ENCODE results near the gene SYAP1.
"Not testable (repeated sequence)": the region's sequence is repeated elsewhere in the genome, so short reads cannot be mapped to it uniquely, and the experiment has no call there.

Gene SYAP1

GRCh38 chrX:16719334-16720084, at the start of gene SYAP1:
TSS of gene SYAP1 (plus strand) at chrX:16719612. CDS start at chrX:16719725, 113 bp downstream.
- in situ Hi-C loops (cut with MboI; ENCODE audit: low sequenced_read_pairs) = no loop called here

- in situ Hi-C loops (cut with MboI; ENCODE audit: low sequenced_read_pairs) = no loop called here
These were observed 48.4 kb upstream of the SYAP1 start for GRCh38 chrX:16671005-16671404.

- in situ Hi-C loops (cut with MboI; ENCODE audit: low sequenced_read_pairs) = no loop called here
These were observed 40.7 kb upstream of the SYAP1 start for GRCh38 chrX:16678689-16679088.

- in situ Hi-C loops (cut with MboI; ENCODE audit: low sequenced_read_pairs) = no loop called here
These were observed 36.3 kb upstream of the SYAP1 start for GRCh38 chrX:16683007-16683664.

- in situ Hi-C loops (cut with MboI; ENCODE audit: low sequenced_read_pairs) = no loop called here
These were observed 31.9 kb upstream of the SYAP1 start for GRCh38 chrX:16687514-16687913.

GRCh38 chrX:16695079-16695676, 24.2 kb upstream of the SYAP1 start:
- in situ Hi-C loops (cut with MboI; ENCODE audit: low sequenced_read_pairs) = no loop called here

- in situ Hi-C loops (cut with MboI; ENCODE audit: low sequenced_read_pairs) = no loop called here
These were observed 22.5 kb upstream of the SYAP1 start for GRCh38 chrX:16696956-16697355.

GRCh38 chrX:16699389-16699788, 20.0 kb upstream of the SYAP1 start:
- in situ Hi-C loops (cut with MboI; ENCODE audit: low sequenced_read_pairs) = no loop called here

GRCh38 chrX:16700734-16701133, 18.7 kb upstream of the SYAP1 start:
- in situ Hi-C loops (cut with MboI; ENCODE audit: low sequenced_read_pairs) = no loop called here

- in situ Hi-C loops (cut with MboI; ENCODE audit: low sequenced_read_pairs) = no loop called here
These were observed 16.5 kb upstream of the SYAP1 start for GRCh38 chrX:16702700-16703599.

GRCh38 chrX:16705370-16705769, 14.0 kb upstream of the SYAP1 start:
- in situ Hi-C loops (cut with MboI; ENCODE audit: low sequenced_read_pairs) = no loop called here

GRCh38 chrX:16708016-16708415, 11.4 kb upstream of the SYAP1 start:
- in situ Hi-C loops (cut with MboI; ENCODE audit: low sequenced_read_pairs) = no loop called here

GRCh38 chrX:16711219-16711811, 8.1 kb upstream of the SYAP1 start:
- in situ Hi-C loops (cut with MboI; ENCODE audit: low sequenced_read_pairs) = no loop called here

GRCh38 chrX:16711893-16712547, 7.4 kb upstream of the SYAP1 start:
- in situ Hi-C loops (cut with MboI; ENCODE audit: low sequenced_read_pairs) = no loop called here

- in situ Hi-C loops (cut with MboI; ENCODE audit: low sequenced_read_pairs) = no loop called here
These were observed 6.8 kb upstream of the SYAP1 start, which contains the start of gene CTPS2 for GRCh38 chrX:16712548-16713155. TSS of gene CTPS2 (minus strand) at chrX:16712669. CDS start at chrX:16702902, 9,767 bp downstream.

- in situ Hi-C loops (cut with MboI; ENCODE audit: low sequenced_read_pairs) = no loop called here
These were observed 4.9 kb upstream of the SYAP1 start for GRCh38 chrX:16714504-16714903.

GRCh38 chrX:16715638-16716037, 3.8 kb upstream of the SYAP1 start:
- in situ Hi-C loops (cut with MboI; ENCODE audit: low sequenced_read_pairs) = not testable (repeated sequence)

- in situ Hi-C loops (cut with MboI; ENCODE audit: low sequenced_read_pairs) = not testable (repeated sequence)
These were observed 3.0 kb upstream of the SYAP1 start for GRCh38 chrX:16716451-16716850.

- in situ Hi-C loops (cut with MboI; ENCODE audit: low sequenced_read_pairs) = no loop called here
These were observed 533 bp upstream of the SYAP1 start for GRCh38 chrX:16718824-16719333.

Measured in HL-60/S4 treated with retinoic acid at 250 ng/mL for 4 days and 3 days (cell line).